ENCODE results near the gene FAM25G. TPM values are rescaled to one million over a fixed set of nuclear protein-coding genes. Genes with fewer than 3 reads are reported as not detected.
"Not testable (repeated sequence)": the region's sequence is repeated elsewhere in the genome, so short reads cannot be mapped to it uniquely, and the experiment has no call there.

FAM25G gene
- total RNA-seq, 2 donors from 2014 or later, result not detected

DNA sequence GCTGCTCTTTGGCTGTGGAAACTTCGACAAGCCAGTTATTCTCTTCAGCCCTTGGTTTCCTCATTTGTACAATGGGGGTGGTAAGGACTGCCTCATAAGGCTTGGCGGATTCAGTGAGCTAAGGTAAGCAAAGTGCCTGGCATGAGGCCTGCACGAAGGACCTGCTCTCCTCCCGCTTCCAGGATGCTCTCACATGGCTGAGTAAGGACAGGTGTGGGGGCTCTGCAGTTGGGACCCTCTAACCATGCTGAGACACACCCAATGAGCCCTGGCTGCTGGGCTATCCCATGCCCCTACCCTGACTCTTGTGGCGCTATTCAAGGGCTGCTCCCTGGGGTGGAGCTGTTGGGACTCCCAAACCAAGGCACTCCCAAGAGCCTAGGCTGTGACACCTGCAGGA lies 16.4 kb downstream of the FAM25G start:
- ATAC-seq; H3K27ac Mint-ChIP-seq; DNase-seq (ENCODE audit: low spot score); H3K4me3 Mint-ChIP-seq; H3K36me3 Mint-ChIP-seq; H3K4me1 Mint-ChIP-seq (ENCODE audit: low read depth in 2 of 2); H3K9me3 Mint-ChIP-seq; H3K27me3 Mint-ChIP-seq: not testable (repeated sequence)

DNA sequence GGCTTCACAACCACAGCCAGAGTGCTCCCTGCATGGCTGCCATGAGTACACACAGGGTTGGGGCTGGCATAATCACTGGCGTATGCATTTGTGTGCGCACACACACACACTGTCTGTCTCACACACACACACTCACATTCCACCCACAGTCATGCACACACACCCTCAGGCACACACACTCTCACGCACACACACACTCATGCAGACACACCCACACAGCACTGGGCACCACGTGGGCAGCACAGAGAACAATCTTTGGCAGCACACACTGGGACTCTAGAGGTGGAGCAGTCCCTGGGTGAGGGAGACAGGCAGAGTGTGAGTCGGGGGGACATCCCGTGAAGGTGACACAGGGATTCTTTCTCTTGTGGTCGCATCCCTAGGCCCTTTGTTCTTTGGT lies 18.0 kb downstream of the FAM25G start:
- H3K27me3 Mint-ChIP-seq, H3K9me3 Mint-ChIP-seq: not testable (repeated sequence)

DNA sequence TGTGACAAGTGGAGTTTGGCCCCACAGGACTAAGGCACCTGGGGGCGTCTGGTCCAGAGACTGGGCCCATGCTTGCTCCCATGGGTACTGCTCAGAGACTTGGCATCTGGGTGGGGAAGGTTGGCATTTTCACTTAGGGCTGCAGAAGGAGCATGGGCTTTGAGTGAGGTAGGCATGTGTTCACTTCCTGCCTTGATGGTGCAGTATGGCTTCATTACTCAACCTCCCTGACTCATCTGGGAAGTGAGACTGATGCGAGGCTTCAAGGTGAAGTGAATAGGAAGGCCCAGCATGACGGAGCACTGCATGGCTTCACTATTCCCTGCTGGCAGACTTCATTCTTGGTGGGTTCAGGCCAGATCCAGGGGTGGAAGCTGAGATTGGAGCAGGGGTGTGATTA lies 18.9 kb downstream of the FAM25G start:
- H3K27me3 Mint-ChIP-seq; H3K4me3 Mint-ChIP-seq; H3K27ac Mint-ChIP-seq; H3K9me3 Mint-ChIP-seq; H3K36me3 Mint-ChIP-seq; H3K4me1 Mint-ChIP-seq (ENCODE audit: low read depth in 2 of 2); DNase-seq (ENCODE audit: low spot score): not testable (repeated sequence)
- peak; percentile 70 to 77 for ATAC-seq

More for the DNA sequence above, 18.0 kb downstream of the FAM25G start:
- not testable (repeated sequence) for DNase-seq (ENCODE audit: low spot score); ATAC-seq; H3K36me3 Mint-ChIP-seq; H3K27ac Mint-ChIP-seq; H3K4me1 Mint-ChIP-seq (ENCODE audit: low read depth in 2 of 2); H3K4me3 Mint-ChIP-seq

DNA sequence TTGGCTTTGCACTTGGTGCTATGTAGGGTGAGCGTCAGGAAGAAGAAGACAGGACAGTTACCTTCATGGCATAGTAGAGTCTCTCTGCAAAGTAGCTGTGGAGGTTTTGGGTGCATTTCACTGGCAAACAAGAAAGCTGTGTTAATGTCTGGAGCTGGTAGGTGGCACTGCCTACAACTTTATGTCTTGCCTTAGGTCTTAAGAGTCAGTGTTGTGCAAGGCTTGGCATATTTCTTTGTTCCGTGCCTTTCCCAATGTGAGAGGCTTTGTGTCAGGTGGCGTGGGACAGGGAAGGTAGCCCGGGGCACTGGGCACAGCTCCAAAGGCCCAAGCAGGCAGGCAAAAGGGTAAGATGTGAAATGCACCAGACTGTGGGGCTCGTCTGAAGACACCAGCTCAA lies 19.4 kb downstream of the FAM25G start:
- not testable (repeated sequence) for H3K9me3 Mint-ChIP-seq; H3K4me3 Mint-ChIP-seq; ATAC-seq; H3K27ac Mint-ChIP-seq; DNase-seq (ENCODE audit: low spot score); H3K27me3 Mint-ChIP-seq; H3K4me1 Mint-ChIP-seq (ENCODE audit: low read depth in 2 of 2); H3K36me3 Mint-ChIP-seq

DNA sequence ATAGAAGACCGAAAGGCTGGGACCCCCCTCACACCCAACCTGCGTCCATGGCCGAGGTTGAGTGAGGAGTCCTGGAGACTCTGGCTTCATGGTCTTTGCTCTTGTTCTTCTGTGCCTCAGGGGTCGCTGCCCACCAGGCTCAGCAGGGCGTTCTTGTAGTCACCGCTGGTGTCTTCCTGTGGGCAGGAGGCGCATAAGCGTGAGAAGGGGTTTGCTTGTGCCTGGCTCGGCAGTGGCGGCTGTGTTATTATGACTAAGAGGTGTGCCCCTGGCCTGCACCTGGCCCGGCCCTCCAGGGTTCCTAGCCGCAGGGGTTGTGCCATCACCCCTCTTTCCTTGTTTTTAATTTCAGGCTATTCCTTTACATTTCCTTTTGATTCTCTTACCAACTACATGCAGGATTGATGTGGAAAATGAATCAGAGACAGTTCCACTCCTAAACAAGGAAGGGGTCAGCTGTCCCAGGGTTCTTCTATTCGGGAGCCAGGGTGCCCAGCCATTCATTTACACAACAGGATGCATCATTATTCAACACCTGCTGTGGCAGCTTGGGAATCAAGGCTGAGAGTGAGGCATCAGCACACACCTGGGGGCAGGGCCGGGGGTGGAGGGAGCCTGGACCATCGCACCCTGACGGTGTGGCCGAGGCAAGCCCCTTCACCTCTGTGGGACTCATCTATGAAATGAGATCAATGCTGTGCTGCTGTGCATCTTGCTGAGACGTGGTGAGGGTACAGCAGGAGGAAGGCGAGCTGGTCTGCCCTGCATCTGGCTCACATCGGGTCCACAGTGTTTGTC lies 22.6 kb downstream of the FAM25G start:
- not testable (repeated sequence) for H3K27me3 Mint-ChIP-seq; ATAC-seq; H3K36me3 Mint-ChIP-seq; H3K4me1 Mint-ChIP-seq (ENCODE audit: low read depth in 2 of 2); DNase-seq (ENCODE audit: low spot score); H3K27ac Mint-ChIP-seq; H3K4me3 Mint-ChIP-seq; H3K9me3 Mint-ChIP-seq

DNA sequence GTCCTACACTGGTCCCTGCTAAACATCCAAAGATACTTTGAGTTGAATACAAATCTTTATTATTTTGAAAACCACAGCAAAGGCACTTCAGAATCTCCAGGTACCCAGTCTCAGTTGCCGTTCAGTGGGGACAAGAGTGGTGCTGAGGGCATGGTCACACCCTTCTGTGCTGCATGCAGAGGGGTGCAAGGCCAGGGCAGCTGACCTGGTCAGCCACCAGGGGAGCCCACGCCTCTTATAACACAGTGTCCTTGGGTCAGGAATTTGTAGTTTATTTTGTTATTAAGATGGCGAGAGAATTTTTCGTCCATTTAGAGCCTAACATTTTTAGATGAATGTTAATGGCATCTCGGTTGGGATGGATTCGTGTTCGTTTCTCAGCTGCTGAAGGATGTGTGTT lies 23.5 kb downstream of the FAM25G start:
- H3K36me3 Mint-ChIP-seq; ATAC-seq; H3K4me1 Mint-ChIP-seq (ENCODE audit: low read depth in 2 of 2); H3K9me3 Mint-ChIP-seq; H3K27ac Mint-ChIP-seq; DNase-seq (ENCODE audit: low spot score); H3K27me3 Mint-ChIP-seq; H3K4me3 Mint-ChIP-seq: not testable (repeated sequence)

GRCh38 chr10:47467458-47467857 lies 24.0 kb downstream of the FAM25G start:
- not testable (repeated sequence) for H3K9me3 Mint-ChIP-seq; H3K27me3 Mint-ChIP-seq; H3K4me3 Mint-ChIP-seq; H3K36me3 Mint-ChIP-seq; H3K4me1 Mint-ChIP-seq (ENCODE audit: low read depth in 2 of 2); H3K27ac Mint-ChIP-seq; DNase-seq (ENCODE audit: low spot score); ATAC-seq

GRCh38 chr10:47465216-47465917 lies 26.1 kb downstream of the FAM25G start:
- not testable (repeated sequence) for H3K4me3 Mint-ChIP-seq; H3K27ac Mint-ChIP-seq; DNase-seq (ENCODE audit: low spot score); ATAC-seq; H3K4me1 Mint-ChIP-seq (ENCODE audit: low read depth in 2 of 2); H3K36me3 Mint-ChIP-seq; H3K27me3 Mint-ChIP-seq; H3K9me3 Mint-ChIP-seq

DNA sequence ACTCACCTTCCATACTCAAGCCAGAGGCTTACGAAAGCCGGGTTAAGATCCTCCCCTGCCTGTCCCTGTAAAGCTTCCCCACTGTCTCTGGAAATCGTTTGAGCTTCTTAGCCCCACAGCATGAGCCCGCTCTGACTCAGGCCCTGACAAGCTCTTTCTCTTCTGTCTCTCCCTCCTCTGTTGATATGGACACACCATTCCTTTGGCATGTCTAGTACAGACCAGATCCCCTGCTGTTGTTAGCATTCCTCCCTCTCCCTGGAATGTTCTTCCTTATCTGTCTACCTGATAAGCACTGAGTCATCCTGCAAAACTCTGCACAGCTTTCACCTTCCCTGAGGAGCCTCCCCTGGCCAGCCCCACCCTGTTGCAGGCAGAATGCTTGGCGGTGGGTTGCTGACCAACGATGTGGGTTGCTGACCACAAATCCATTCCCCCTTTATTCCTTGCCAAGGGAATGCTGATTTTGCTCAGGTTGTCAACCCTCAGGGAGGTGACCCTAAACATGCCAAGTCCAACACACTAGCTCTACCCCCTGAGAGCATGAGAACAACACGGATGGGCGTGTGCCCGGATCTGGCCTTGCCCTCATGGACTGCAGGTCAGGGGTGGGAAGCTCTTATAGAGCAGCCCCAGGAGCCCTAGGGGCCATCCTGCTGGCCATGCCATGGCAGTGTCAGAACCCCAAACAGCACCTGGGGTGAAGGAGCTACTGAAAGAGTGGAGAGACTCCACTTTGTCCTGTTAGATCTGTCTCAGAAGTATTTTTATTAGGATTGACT lies 28.7 kb downstream of the FAM25G start:
- not testable (repeated sequence) for H3K9me3 Mint-ChIP-seq; H3K4me1 Mint-ChIP-seq (ENCODE audit: low read depth in 2 of 2); H3K27me3 Mint-ChIP-seq; H3K4me3 Mint-ChIP-seq; DNase-seq (ENCODE audit: low spot score); ATAC-seq; H3K27ac Mint-ChIP-seq; H3K36me3 Mint-ChIP-seq

GRCh38 chr10:47461261-47461687 lies 30.2 kb downstream of the FAM25G start:
- H3K4me3 Mint-ChIP-seq, result not testable (repeated sequence)

GRCh38 chr10:47458466-47459154 lies 32.9 kb downstream of the FAM25G start:
- H3K36me3 Mint-ChIP-seq, result no peaks in the 10 kb centered on the region
- H3K27me3 Mint-ChIP-seq, result peaks cover 0 to 6% of the 10 kb centered on the region in 2 donors
- ATAC-seq, result no peak
- no peak for DNase-seq (ENCODE audit: low spot score)
- H3K9me3 Mint-ChIP-seq, result no peaks in the 10 kb centered on the region
- H3K4me3 Mint-ChIP-seq, result no peak overlapping the region
- no peaks in the 10 kb centered on the region for H3K4me1 Mint-ChIP-seq (ENCODE audit: low read depth in 2 of 2)
- no peak overlapping the region for H3K27ac Mint-ChIP-seq

More at GRCh38 chr10:47461261-47461687, 30.2 kb downstream of the FAM25G start:
- H3K27ac Mint-ChIP-seq; H3K9me3 Mint-ChIP-seq; DNase-seq (ENCODE audit: low spot score); ATAC-seq; H3K27me3 Mint-ChIP-seq; H3K36me3 Mint-ChIP-seq; H3K4me1 Mint-ChIP-seq (ENCODE audit: low read depth in 2 of 2): not testable (repeated sequence)

DNA sequence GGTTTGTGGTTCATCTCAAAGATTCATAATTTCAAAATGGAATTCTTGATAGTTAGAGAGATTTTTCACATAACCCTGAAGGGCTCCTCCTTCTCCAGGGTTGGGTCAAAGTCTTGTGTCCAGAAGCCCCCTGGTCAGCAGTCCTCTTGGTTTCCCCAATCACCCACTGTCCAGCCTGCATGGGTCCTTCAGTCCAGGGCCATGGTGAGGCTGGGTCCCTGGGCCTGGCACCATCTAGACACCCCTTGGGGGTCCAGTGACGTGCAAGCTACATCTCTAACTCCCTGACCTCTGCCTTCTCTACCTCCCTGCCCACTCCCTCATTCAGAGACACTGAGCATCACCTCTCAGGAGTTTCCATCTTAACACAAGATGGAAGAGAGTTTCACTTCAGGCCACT lies 33.7 kb downstream of the FAM25G start:
- H3K27ac Mint-ChIP-seq, result no peak overlapping the region
- peak; percentile 23 for DNase-seq (ENCODE audit: low spot score)
- no peaks in the 10 kb centered on the region for H3K4me1 Mint-ChIP-seq (ENCODE audit: low read depth in 2 of 2)
- H3K36me3 Mint-ChIP-seq, result no peaks in the 10 kb centered on the region
- H3K4me3 Mint-ChIP-seq, result no peak overlapping the region
- no peaks in the 10 kb centered on the region for H3K9me3 Mint-ChIP-seq
- H3K27me3 Mint-ChIP-seq, result peaks cover 0 to 9% of the 10 kb centered on the region in 2 donors
- ATAC-seq, result no peak

- Mint-ChIP-seq H3K4me1 (ENCODE audit: low read depth in 2 of 2) (no peaks in the 10 kb centered on the region), H3K9me3 (no peaks in the 10 kb centered on the region), H3K4me3 (no peak overlapping the region), H3K27me3 (peaks cover 0 to 9% of the 10 kb centered on the region in 2 donors), H3K27ac (no peak overlapping the region), H3K36me3 (no peaks in the 10 kb centered on the region)
- DNase-seq (ENCODE audit: low spot score), result no peak
- ATAC-seq, result peak; percentile 15 to 29
These were observed 34.0 kb downstream of the FAM25G start for GRCh38 chr10:47457528-47457820.

All from natural killer cell treated with Interleukin-12 subunit alpha and Interleukin-12 subunit beta and Interleukin-15 and Interleukin-18, amount 100 ng/mL, for 72 hours (primary cell).